Measurements from ENCODE around the gene OR13C9.
"Not testable (repeated sequence)": the region's sequence is repeated elsewhere in the genome, so short reads cannot be mapped to it uniquely, and the experiment has no call there.

Gene OR13C9

GRCh38 chr9:104618104-104618503 lies at the start of gene OR13C9:
Gene OR13C9, minus strand, starts transcription at chr9:104618204. Its CDS starts 0 bp downstream, at chr9:104618204.
- DNase-seq = no peak

- no peak for DNase-seq
These were observed 40.6 kb upstream of the OR13C9 start for GRCh38 chr9:104658496-104659195.

GRCh38 chr9:104635456-104635855 lies 17.5 kb upstream of the OR13C9 start:
- DNase-seq = no peak

GRCh38 chr9:104633976-104634520 lies 16.0 kb upstream of the OR13C9 start:
- DNase-seq = no peak

- not testable (repeated sequence) for DNase-seq
These were observed 8.0 kb upstream of the OR13C9 start for GRCh38 chr9:104625964-104626363.

GRCh38 chr9:104617418-104617817 lies 586 bp downstream of the OR13C9 start:
- no peak for DNase-seq

- DNase-seq = no peak
These were observed 6.8 kb downstream of the OR13C9 start for GRCh38 chr9:104611213-104611612.

- no peak for DNase-seq
These were observed 9.7 kb downstream of the OR13C9 start for GRCh38 chr9:104608336-104608735.

GRCh38 chr9:104606152-104606551 lies 11.9 kb downstream of the OR13C9 start:
- no peak for DNase-seq

GRCh38 chr9:104605527-104605926 lies 12.5 kb downstream of the OR13C9 start, which contains the start of gene OR13C2:
Gene OR13C2, minus strand, starts transcription at chr9:104605627. Its CDS starts 0 bp downstream, at chr9:104605627.
- DNase-seq = not testable (repeated sequence)

GRCh38 chr9:104604801-104605200 lies 13.2 kb downstream of the OR13C9 start:
- no peak for DNase-seq

GRCh38 chr9:104599313-104599712 lies 18.7 kb downstream of the OR13C9 start, which contains the start of gene OR13C5:
Gene OR13C5, minus strand, starts transcription at chr9:104599413. Its CDS starts 0 bp downstream, at chr9:104599413.
- not testable (repeated sequence) for DNase-seq

- DNase-seq = not testable (repeated sequence)
These were observed 19.3 kb downstream of the OR13C9 start for GRCh38 chr9:104598749-104599148.

- DNase-seq = no peak
These were observed 28.4 kb downstream of the OR13C9 start for GRCh38 chr9:104589626-104590025.

GRCh38 chr9:104586496-104587180 lies 31.4 kb downstream of the OR13C9 start:
- no peak for DNase-seq

- no peak for DNase-seq
These were observed 37.4 kb downstream of the OR13C9 start for GRCh38 chr9:104580562-104580961.

- DNase-seq = no peak
These were observed 40.7 kb downstream of the OR13C9 start for GRCh38 chr9:104577263-104577662.

GRCh38 chr9:104575456-104575855 lies 42.5 kb downstream of the OR13C9 start:
- no peak for DNase-seq

GRCh38 chr9:104572612-104573011 lies 45.4 kb downstream of the OR13C9 start:
- DNase-seq = no peak

GRCh38 chr9:104568868-104569267 lies 49.1 kb downstream of the OR13C9 start, which contains the start of gene OR13C8:
Gene OR13C8, plus strand, starts transcription at chr9:104569168. Its CDS starts 0 bp downstream, at chr9:104569168.
- no peak for DNase-seq
